Uterus (tissue), 4 donors: Measurements from ENCODE around the gene WWOX. TPM values are rescaled to one million over a fixed set of nuclear protein-coding genes. Genes with fewer than 3 reads are reported as not detected.

Source experiments
- DNase-seq, 2 donors: peaks; one replicate each; pipeline ENCODE4 v3.0.0-alpha.2; 2019 to 2020
- H3K27ac ChIP-seq, 2 donors: fragments of 200-600 bp; sonication (generic); 1 replicate in 1 of 2; 2 replicates in 1 of 2; pipeline ENCODE4 v1.5.1; 2016 to 2018
- H3K27me3 ChIP-seq, 2 donors: fragments of 200-600 bp; sonication (generic); one replicate each; pipeline ENCODE4 v1.5.1; 2018 to 2019; ENCODE audit warnings: control low read depth in 1 of 2
- H3K36me3 ChIP-seq, 2 donors: fragments of 200-600 bp; sonication (generic); one replicate each; pipeline ENCODE4 v1.5.1; 2019; ENCODE audit warnings: control low read depth in 1 of 2
- H3K4me1 ChIP-seq, 2 donors: fragments of 200-600 bp; sonication (generic); one replicate each; pipeline ENCODE4 v1.5.1; 2018 to 2019; ENCODE audit warnings: control low read depth in 1 of 2
- H3K4me3 ChIP-seq, 2 donors: fragments of 200-600 bp; sonication (generic); 1 replicate in 1 of 2; 2 replicates in 1 of 2; pipeline ENCODE4 v1.5.1; 2018 to 2019; ENCODE audit warnings: mild to moderate bottlenecking in 1 of 2
- H3K9me3 ChIP-seq, 2 donors: fragments of 200-600 bp; sonication (generic); one replicate each; pipeline ENCODE4 v1.5.1; 2019; ENCODE audit warnings: control low read depth in 1 of 2
- POLR2A ChIP-seq, 2 donors: fragments of 450-650 bp; IDR thresholded peaks; one replicate each; pipeline ENCODE4 v1.6.1; 2016; ENCODE audit warnings: antibody characterized with exemption in 2 of 2, mild to moderate bottlenecking in 1 of 2, moderate library complexity in 1 of 2
- intact Hi-C: fragments of 100-400 bp; cut with DNase I; formaldehyde crosslinking; loops from one replicate; pipeline ENCODE4 v1.15.1; 2023; ENCODE audit warnings: low total_unique reads
- total RNA-seq, 4 donors: library from RNA; depleted of rRNA in 3 of 4; stranded (reverse); fragments of >200 nt in 3 of 4; gene quantifications; one replicate each; pipeline versions ENCODE4 v1.1.0 to v1.2.4, GENCODE V29; 2014 to 2023
- TF ChIP-seq, protein P1 (sequence below), 4 experiments: fragments of 200-600 bp in 2 of 4; fragments of 450-650 bp in 2 of 4; sonication (generic) in 2 of 4; IDR thresholded peaks; one replicate each; pipeline ENCODE4 v1.5.1; 2016 to 2019; ENCODE audit warnings: antibody characterized with exemption in 4 of 4, mild to moderate bottlenecking in 2 of 4, moderate library complexity in 1 of 4
- donor health status: DM: yes; HTN: yes; CAD: no.

WWOX gene
- total RNA-seq, 4 donors from 2014 or later, result 34.1 to 99.9 (median 55.8) TPM

DNA sequence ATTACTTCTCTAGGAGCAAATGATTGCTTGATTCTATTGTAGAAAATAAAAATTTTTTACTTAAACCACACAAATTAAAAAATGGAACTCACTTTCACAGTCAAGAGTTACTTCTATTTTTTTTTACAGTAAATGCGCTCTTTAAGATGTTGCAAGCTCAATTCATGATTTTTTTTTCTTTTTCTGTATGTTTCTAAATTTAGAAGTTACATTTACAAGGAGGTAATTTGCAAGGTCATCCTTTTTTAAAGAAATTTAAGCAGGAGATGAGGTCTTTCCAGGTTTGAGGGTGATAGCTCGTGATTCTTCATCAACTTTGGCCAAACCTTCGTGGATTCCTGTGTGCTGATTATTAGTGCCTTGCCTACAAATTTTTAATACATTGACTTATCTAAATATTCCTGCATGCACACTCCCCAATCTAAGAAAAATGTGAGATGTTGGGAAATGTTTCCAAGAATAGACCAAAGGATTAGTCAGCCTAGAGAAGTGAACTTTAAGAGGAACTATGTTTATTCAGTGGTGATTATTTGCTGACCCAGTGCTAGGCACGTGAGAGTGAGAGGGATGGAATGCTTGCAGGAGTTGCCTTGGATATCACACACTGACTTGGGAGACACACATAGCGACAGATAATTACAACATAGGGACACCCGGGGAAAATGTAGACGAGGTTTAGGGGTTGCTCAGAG, 1071.2 kb downstream of the WWOX start:
- H3K4me1 ChIP-seq, result peaks cover 0 to 5% of the 10 kb centered on the region in 2 donors
- TF ChIP-seq, protein P1, sequence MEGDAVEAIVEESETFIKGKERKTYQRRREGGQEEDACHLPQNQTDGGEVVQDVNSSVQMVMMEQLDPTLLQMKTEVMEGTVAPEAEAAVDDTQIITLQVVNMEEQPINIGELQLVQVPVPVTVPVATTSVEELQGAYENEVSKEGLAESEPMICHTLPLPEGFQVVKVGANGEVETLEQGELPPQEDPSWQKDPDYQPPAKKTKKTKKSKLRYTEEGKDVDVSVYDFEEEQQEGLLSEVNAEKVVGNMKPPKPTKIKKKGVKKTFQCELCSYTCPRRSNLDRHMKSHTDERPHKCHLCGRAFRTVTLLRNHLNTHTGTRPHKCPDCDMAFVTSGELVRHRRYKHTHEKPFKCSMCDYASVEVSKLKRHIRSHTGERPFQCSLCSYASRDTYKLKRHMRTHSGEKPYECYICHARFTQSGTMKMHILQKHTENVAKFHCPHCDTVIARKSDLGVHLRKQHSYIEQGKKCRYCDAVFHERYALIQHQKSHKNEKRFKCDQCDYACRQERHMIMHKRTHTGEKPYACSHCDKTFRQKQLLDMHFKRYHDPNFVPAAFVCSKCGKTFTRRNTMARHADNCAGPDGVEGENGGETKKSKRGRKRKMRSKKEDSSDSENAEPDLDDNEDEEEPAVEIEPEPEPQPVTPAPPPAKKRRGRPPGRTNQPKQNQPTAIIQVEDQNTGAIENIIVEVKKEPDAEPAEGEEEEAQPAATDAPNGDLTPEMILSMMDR (IDR thresholded peaks at IDR 0.05), result no peak
- TF ChIP-seq POLR2A (IDR thresholded peaks at IDR 0.05), result no peak
- no peak overlapping the region for H3K27ac ChIP-seq
- no peaks in the 10 kb centered on the region for H3K9me3 ChIP-seq
- H3K27me3 ChIP-seq, result no peaks in the 10 kb centered on the region
- intact Hi-C loops, result no loop called here
- no peak overlapping the region for H3K4me3 ChIP-seq
- DNase-seq, result peak; percentile 29 to 32
- H3K36me3 ChIP-seq, result no peaks in the 10 kb centered on the region

DNA sequence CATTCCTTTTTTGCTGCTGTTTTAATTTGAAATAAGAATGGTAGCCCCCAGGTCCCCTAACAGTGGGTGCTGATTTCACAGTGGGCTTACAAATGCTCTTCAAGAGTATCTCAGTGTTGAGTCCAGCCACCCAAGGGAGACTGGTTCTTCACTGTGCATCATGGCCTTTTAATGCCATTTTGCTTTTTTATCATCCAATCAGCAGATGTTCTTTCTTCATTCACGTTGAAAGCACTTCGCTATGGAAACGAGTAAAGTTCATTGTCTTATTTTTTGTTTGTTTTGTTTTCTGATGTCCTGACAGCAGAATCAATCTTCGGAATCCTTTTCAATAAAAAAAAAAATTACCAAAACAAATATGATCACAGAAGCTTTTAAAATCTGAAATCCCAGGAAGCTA, 1072.0 kb downstream of the WWOX start:
- intact Hi-C loops, result no loop called here

DNA sequence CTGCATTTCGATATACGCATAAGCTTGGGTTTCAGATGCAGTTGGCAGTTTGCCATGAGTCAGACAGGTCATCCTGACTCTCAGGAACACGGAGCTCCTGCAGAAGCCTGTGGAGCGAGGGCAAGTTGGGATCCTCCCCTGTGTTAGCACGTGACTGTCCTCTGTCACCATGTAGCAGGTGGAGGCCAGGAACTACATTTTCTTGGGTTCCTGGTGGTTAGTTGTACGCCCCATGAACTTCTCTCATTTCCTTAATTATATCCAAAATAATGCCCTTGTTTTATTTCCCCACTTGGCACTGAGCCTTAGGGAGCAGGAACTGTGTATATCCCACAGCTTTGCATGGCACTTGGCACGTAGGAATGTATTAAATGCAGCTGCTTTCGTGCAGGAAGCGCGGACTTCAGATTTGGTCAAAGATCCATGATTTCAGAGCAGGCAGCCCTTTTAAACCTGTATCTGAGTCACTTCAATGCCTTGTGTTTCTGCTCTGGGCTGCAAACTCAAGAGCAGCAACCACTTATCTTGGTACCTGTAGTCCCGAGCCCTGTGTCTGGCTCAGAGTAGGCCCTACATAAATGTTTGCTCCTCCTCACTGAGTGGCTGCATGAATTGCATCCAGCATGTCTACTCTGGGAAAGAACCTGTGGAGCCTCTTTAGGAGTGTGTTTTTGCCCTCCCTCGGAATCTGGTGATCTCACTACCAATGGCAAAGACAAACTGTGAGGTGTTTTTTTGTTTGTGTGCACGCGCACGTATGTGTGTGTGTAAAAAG, 1072.7 kb downstream of the WWOX start:
- no peak overlapping the region for H3K4me3 ChIP-seq
- H3K9me3 ChIP-seq, result no peaks in the 10 kb centered on the region
- peaks cover 0 to 5% of the 10 kb centered on the region in 2 donors for H3K4me1 ChIP-seq
- no peak for DNase-seq
- no peak for TF ChIP-seq POLR2A (IDR thresholded peaks at IDR 0.05)
- TF ChIP-seq, protein P1 (IDR thresholded peaks at IDR 0.05), result no peak
- no peak overlapping the region for H3K27ac ChIP-seq
- no peaks in the 10 kb centered on the region for H3K36me3 ChIP-seq
- H3K27me3 ChIP-seq, result no peaks in the 10 kb centered on the region
- intact Hi-C loops, result no loop called here

More for the DNA sequence above, 1072.0 kb downstream of the WWOX start:
- Histone ChIP-seq H3K4me1 (peaks cover 0 to 5% of the 10 kb centered on the region in 2 donors), H3K4me3 (no peak overlapping the region), H3K36me3 (no peaks in the 10 kb centered on the region), H3K9me3 (no peaks in the 10 kb centered on the region), H3K27me3 (no peaks in the 10 kb centered on the region), H3K27ac (no peak overlapping the region)
- DNase-seq, result no peak
- TF ChIP-seq, protein P1 (IDR thresholded peaks at IDR 0.05), result no peak
- TF ChIP-seq POLR2A (IDR thresholded peaks at IDR 0.05), result no peak

DNA sequence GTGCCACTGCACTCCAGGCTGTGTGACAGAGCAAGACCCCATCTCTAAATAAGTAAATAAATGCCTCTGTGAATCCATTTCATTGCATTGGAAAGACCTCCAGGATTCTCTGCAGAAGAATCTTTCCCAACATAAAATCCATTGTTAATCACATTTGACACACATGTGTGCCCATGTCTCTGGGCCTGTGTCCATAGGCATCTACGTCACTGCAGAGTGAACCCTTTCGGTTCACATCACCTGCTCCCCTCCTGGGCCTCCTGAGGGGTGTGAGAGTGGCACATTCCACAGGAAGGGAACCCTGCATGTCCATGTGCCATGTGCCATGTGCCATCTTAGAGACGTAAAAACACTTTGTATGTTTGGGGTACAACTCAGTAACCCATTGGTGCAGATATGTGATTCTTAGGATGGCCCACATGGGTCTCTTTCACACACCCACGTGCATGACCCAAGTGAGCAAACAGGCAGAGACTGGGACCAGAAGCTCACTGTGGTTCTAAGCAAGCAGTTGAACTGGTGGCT, 1073.6 kb downstream of the WWOX start:
- intact Hi-C loops, result no loop called here
- Histone ChIP-seq H3K4me1 (peaks cover 0 to 5% of the 10 kb centered on the region in 2 donors), H3K27ac (no peak overlapping the region), H3K36me3 (no peaks in the 10 kb centered on the region), H3K4me3 (no peak overlapping the region), H3K27me3 (no peaks in the 10 kb centered on the region), H3K9me3 (no peaks in the 10 kb centered on the region)
- no peak for TF ChIP-seq POLR2A (IDR thresholded peaks at IDR 0.05)
- TF ChIP-seq, protein P1 (IDR thresholded peaks at IDR 0.05), result no peak
- no peak for DNase-seq

- Histone ChIP-seq H3K4me3 (no peak overlapping the region), H3K27ac (no peak overlapping the region), H3K9me3 (no peaks in the 10 kb centered on the region), H3K36me3 (no peaks in the 10 kb centered on the region), H3K27me3 (no peaks in the 10 kb centered on the region), H3K4me1 (peaks cover 0 to 5% of the 10 kb centered on the region in 2 donors)
- intact Hi-C loops, result no loop called here
- no peak for DNase-seq
- TF ChIP-seq POLR2A (IDR thresholded peaks at IDR 0.05), result no peak
- TF ChIP-seq, protein P1 (IDR thresholded peaks at IDR 0.05), result no peak
Measured at GRCh38 chr16:79173919-79174318, 1074.5 kb downstream of the WWOX start.
